HG03095 (cell line): ENCODE data around the gene CCDC107.

Experiments used
- ATAC-seq: cut with Tn5 transposase; IDR thresholded peaks from one replicate; pipeline ENCODE4 v1.9.1; 2021; ENCODE audit warnings: moderate library complexity; ENCODE audit not compliant: unreplicated experiment

The CCDC107 gene

GRCh38 chr9:35682051-35682450 lies 24.0 kb downstream of the CCDC107 start:
- ATAC-seq: no peak

GRCh38 chr9:35682520-35683315 lies 24.6 kb downstream of the CCDC107 start:
- no peak for ATAC-seq

- ATAC-seq: no peak
These were observed 25.2 kb downstream of the CCDC107 start for GRCh38 chr9:35683323-35683722.

DNA sequence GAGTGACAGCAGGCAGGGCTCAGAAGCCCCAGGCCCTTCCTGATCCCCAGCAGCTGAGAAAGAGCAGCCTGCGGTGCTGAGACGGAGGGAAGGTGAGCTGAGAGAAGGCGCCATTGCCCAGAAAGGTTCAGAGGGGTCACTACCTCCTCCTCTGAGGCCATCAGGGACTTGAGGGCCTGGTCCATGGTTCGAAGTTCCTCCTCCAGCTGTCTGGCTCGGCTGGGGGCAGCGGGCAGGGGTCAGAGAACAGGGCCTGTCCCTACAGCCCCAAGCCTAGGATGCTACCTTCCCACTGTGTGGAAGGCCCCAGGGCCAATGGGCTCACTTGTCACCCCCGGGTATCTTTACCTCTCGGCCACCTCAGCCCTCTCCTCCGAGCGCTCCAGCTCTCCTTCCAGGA lies 26.8 kb downstream of the CCDC107 start:
- no peak for ATAC-seq

GRCh38 chr9:35685506-35685905 lies 27.4 kb downstream of the CCDC107 start:
- no peak for ATAC-seq

GRCh38 chr9:35686222-35687203 lies 28.4 kb downstream of the CCDC107 start:
- ATAC-seq: no peak

- no peak for ATAC-seq
These were observed 29.2 kb downstream of the CCDC107 start for GRCh38 chr9:35687306-35687705.

DNA sequence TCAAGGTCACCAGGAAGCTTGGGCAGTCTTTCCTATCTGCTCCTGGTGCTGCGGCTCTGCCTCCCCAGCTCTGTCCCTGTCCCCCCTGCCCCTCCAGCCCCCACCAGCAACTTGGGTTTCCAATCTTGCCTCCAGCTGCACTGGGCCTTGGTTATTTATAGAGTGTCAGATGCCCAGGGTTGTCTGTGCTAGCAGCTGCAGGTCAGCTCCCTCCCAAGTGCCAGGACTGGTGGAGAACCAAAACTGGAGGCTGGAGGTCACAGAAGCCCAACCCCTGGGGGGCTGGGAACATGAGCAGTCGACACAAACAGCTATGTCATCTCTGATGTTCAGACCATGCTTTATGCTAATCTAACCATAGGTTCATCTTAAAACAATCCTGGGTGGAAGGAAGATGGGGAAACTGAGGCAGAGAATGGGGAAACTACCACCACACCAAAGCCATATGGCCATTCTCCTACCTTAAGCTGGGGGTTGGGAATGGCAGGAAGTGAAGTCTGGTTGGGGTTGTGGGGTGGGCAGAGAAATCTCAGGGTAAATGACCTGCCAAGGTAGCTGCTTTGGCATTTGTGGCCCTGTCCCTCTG lies 30.0 kb downstream of the CCDC107 start:
- ATAC-seq: no peak

- no peak for ATAC-seq
These were observed 30.8 kb downstream of the CCDC107 start for GRCh38 chr9:35688558-35689541.

DNA sequence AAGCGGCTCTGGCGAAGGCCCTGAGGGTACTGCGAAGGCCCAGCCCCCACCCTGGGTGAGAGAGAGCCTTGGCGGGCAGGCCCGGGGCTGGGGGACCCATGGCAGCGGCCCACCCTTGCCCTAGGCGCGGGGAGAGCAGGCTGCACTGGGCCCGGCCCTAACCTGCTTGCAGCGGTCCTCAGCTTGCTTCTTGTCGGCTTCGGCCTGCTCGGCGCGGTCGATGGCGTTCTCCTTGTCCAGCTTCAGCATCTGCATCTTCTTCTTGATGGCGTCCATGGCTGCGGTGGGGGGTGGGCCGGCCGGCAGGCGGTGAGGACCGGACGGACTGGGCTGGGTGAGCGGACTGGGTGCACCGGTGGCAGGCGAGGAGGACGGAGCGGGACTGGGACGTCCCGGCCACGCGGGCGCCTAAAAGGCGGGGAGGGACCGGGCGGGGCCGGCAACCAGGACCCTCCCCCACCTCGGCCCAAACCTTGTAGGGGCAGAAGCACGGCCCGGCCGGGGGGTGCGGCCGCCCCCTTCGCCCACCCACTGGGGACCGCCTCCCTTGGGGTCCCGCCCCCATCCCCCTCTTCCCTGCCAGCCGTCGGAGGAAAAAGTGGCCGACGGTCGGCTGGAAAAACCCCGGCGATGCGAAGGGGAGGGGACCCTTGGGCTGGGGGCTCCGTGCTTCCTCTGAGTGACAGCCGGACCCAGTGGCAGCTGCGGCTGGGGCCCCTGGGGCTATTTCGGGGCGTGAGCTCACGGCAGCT lies 31.6 kb downstream of the CCDC107 start, which contains the start of gene TPM2:
Gene TPM2 (minus strand): TSS at position 384 of the 752 bp plus-strand sequence. CDS start 108 bp downstream, at position 276.
- no peak for ATAC-seq

- ATAC-seq: no peak
These were observed 32.2 kb downstream of the CCDC107 start for GRCh38 chr9:35690294-35690613.

GRCh38 chr9:35690614-35691333 lies 32.7 kb downstream of the CCDC107 start:
- no peak for ATAC-seq

- ATAC-seq: no peak
These were observed 33.2 kb downstream of the CCDC107 start for GRCh38 chr9:35691334-35691650.

DNA sequence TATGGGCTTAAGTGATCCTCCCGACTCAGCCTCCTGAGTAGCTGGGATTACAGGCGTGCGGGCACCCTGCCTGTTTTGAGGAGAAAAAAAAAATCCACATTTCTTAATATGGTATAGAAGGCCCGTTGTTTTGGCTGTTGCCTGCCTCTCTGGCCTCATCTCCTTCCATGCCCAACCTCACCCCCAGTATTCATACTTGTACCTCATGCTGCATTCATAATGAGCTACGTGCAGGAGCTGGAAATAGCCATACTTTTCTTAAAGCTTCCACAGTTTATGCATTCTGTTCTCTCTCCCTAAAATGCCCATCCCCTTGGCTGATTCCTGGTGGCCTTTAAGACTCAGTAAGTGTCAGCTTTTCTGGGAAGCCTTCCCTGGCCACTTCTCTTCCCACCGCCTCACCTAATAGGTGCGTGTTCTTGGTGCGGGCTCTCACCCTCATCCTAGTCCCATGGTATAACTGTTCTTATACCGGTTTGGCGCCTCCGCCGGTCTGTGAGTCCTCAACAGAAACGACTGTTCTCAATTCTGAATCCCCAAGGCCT lies 33.7 kb downstream of the CCDC107 start:
- ATAC-seq: no peak

GRCh38 chr9:35695943-35696401 lies 37.9 kb downstream of the CCDC107 start:
- ATAC-seq: no peak

GRCh38 chr9:35696520-35697215 lies 38.6 kb downstream of the CCDC107 start:
- no peak for ATAC-seq

GRCh38 chr9:35697486-35697885 lies 39.4 kb downstream of the CCDC107 start:
- ATAC-seq: no peak

GRCh38 chr9:35698231-35698630 lies 40.1 kb downstream of the CCDC107 start:
- ATAC-seq: no peak
